ENCODE data around the gene HDAC7. TPM values are rescaled to one million over a fixed set of nuclear protein-coding genes. Genes with fewer than 3 reads are reported as not detected.
"Not testable (repeated sequence)": the region's sequence is repeated elsewhere in the genome, so short reads cannot be mapped to it uniquely, and the experiment has no call there.

HDAC7 gene
- polyA plus RNA-seq, 4 donors, result 76.1 to 96.1 (median 81.7) TPM

GRCh38 chr12:47850153-47851084 is 30.7 kb upstream of the HDAC7 start:
- no peak for DNase-seq (ENCODE audit: low read depth in 4 of 4, low spot score in 3 of 4)

DNA sequence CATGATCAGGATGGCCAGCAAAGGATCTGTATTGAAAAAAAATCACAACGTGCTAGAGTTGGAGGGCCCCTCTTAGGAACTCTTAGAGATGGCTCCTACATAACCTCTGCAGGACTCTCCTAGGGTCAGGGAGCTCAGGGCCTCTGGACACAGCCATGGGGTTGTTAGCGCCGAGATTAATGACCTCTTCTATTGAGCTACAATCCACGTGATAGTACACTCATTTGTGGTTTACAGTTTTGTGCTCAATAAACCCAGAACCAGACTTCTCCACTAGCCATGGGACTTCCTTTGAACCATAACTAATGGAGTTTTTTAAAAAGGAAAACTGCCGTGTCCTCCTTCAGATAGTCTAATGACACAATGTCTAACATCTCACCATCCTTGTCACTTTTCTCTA is 29.6 kb upstream of the HDAC7 start:
- no peak for DNase-seq (ENCODE audit: low read depth in 4 of 4, low spot score in 3 of 4)

DNA sequence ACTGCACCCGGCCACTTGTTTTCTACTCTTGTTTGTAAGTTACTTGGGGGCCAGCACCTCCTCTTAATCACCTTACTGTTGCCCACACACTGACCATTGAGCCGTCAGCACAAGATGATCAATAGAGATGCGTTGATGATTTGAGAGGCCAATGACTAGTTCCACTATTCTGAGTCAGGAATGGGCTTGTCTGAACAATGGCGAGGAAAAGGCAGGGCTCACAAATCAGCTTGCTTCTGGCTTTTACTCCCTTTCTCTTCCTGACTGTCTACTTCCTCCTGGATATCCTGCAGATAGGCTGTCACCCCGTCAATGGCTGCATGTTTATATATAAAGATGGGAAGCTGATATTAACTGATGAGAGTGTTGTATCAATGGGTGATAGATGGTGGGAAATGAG is 29.1 kb upstream of the HDAC7 start:
- DNase-seq (ENCODE audit: low read depth in 4 of 4, low spot score in 3 of 4), result no peak

DNA sequence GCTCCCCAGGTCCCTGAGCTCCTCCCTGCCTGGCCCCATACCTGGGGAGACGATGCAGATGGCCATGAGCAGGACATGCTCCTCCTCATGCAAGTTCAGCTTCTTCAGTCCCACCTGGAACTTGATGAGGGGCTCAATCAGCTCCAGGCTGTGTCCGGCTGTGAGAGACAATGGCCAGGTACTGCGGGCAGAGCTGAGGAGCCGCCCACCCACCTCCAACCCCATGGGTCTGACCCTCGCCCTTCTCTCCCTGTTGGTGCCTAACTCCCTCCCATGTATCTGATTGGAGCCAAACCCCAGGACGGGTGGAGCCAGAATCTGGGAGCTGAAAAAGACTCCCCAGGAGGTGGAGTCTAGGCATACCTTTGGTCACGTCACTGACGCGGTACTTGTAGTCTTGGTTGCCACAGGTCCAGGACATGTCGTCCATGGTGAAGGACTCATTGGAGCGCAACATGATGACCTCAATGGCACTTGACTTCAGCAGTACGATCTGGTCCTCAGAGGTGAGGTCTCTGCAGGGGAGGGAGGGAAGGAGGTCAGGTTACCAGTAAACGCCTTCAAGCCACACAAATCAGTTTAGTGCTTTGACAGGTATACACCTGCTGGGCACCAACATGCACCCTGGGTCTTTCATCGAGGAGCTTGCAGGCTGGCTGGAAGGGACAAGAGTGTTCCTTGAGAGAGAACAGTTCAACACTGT is 26.7 kb upstream of the HDAC7 start:
- no peak for DNase-seq (ENCODE audit: low read depth in 4 of 4, low spot score in 3 of 4)

DNA sequence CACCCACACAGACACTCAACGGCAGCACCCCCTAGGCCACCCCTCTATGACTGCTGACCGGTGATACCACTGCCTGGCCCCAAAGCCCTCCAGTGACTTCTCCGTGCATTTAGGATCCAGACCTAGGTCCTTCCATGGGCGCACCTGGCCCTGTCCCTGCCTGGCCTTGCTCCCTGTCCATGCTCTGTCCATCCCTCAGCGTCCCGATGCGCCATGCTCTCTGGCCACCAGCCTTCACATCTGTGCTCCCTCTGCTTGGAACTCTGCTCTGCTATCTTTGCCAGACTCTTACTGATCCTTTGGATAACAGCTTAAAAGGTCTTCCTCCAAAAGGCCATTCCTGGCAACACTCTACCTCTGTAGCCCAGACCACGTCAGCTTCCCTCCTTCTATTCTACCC is 25.4 kb upstream of the HDAC7 start:
- DNase-seq (ENCODE audit: low read depth in 4 of 4, low spot score in 3 of 4), result no peak

DNA sequence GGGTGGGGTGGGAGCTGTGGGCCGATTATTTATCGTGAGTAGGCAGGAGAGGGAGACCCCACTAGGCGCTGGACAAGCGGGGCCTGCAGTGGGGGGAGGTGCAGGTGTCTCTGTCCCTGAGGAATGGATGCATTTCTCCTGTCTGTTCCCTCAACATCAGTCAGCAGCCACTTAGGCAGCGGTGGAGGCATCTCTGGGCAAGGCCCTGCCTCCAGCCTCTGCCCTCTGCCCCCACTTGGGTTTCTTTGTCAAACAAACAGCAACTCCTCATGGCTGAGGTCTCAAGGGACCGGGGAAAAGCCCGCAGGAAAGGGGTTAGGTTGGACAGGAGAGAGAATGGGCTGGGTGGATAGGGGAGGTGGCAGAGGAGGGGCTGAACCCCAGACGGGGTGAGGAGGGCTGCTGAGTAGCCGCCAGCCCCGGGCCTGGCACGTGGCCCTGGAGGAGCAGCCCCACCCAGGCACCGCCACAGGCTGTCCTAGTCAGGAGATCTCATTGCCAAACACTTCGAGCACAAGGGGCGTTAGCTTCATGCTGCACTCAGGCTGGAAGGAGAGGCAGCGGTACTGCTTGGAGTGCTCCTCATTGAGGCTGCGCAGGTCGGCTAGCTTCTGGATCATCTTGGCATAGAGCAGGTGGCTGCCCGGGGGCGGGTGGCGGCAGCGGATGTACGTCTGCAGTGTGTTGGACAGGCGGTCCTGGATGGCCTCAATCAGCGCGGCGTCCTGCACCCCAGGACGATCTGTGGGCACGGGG is 24.7 kb upstream of the HDAC7 start:
- no peak for DNase-seq (ENCODE audit: low read depth in 4 of 4, low spot score in 3 of 4)

- no peak for DNase-seq (ENCODE audit: low read depth in 4 of 4, low spot score in 3 of 4)
Measured at GRCh38 chr12:47843226-47843980, 23.7 kb upstream of the HDAC7 start.

DNA sequence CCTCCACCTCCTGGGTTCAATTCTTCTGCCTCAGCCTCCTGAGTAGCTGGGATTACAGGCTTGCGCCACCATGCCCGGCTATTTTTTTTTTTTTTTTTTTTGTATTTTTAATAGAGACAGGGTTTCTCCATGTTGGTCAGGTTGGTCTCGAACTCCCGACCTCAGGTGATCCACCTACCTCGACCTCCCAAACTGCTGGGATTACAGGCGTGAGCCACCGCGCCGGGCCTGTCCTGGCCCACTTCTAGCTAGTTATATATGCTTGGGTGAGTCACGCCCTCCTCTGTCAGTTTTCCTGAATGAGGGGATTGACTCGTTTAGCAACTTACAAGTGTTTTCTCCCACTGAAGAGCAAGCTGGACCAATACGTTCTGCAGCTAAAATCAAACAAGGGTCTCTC is 22.8 kb upstream of the HDAC7 start:
- not testable (repeated sequence) for DNase-seq (ENCODE audit: low read depth in 4 of 4, low spot score in 3 of 4)

DNA sequence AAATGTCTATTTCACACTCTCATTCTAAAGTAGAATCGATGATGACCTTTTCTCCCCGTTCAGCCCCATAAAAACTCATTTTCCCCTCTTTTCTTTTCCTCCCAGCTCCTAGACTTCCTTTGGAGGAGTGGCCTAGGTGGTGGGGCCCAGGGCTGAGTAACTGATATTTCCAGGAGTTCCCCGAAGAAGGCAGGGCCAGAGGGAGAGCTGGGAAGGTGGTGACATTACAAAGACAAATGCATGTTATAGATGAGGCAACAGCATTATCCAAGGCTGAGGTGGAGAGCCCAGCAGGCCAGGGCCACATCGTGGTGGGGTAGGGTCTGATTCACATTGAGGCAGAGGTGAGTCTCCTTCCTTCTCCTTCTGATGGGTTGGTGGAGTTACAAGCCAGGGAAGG is 22.2 kb upstream of the HDAC7 start:
- DNase-seq (ENCODE audit: low read depth in 4 of 4, low spot score in 3 of 4), result no peak

DNA sequence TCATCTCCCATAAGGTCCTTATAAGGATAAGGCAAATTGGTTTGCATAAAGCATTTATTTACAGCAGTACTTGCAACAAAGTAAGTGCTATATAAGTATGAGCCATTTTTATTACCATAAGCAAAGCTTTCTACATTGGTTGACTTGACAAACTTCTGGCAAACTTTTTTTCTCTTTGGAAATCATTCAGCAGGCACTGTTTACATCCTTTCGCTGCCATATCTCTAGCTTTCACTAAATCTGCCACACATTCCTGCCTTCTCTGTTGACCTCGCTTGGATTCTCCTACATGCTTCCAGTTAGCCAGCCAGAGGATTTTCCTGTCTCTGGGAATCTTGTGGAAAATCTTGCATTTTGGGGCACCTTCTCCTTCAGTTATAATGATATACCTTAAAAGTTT is 21.8 kb upstream of the HDAC7 start:
- no peak for DNase-seq (ENCODE audit: low read depth in 4 of 4, low spot score in 3 of 4)

- DNase-seq (ENCODE audit: low read depth in 4 of 4, low spot score in 3 of 4), result no peak
Measured at GRCh38 chr12:47840571-47840970, 20.9 kb upstream of the HDAC7 start.

GRCh38 chr12:47839214-47839876 is 19.6 kb upstream of the HDAC7 start:
- no peak for DNase-seq (ENCODE audit: low read depth in 4 of 4, low spot score in 3 of 4)

DNA sequence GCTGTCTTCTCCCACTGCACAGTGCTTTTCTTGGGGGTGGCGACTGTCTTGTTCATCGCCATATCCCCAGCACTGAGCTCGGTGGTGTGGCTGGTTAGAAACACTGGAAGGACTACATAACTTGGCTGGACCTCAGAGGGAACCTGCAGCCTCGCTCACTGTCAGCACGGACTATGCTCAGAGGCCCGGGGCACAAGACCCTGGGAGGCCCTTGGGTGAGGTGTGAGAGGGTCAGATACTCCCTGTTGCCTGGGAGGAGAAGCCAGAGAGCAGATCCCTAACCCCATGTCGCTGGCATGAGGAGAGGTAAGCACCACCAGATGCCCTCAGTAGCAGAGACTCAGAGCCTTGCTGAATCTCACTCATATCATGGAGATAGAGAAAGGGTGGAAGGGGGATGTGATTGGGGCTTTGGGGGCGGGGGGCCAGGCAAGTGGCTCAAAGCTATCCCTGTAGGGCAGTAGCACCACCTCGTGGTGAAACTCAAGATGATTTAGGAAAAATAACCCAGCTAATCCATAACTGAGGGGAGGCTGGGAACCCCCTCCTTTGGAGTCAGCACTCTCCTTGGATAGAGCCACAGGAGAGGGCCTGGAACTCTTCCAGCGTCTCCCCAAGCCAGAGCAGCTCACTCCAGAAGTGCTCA is 18.7 kb upstream of the HDAC7 start:
- DNase-seq (ENCODE audit: low read depth in 4 of 4, low spot score in 3 of 4), result no peak

- no peak for DNase-seq (ENCODE audit: low read depth in 4 of 4, low spot score in 3 of 4)
Measured at GRCh38 chr12:47837190-47838171, 17.8 kb upstream of the HDAC7 start.

DNA sequence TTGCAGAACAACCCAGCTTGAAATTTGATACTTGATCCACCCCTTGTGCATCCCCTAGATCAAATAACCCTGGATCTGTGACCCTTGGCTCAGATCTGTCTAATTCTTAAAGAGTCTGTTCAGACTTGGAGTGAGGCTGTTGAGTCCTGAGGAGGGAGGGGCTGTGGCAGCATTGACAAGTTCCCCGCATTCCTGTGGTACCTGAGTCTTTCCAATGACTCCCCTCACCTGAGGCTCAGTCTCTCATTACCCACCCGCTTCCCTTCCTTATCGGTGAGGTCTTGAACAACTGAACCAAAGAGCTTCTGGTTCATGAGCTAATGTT is 16.1 kb upstream of the HDAC7 start:
- DNase-seq (ENCODE audit: low read depth in 4 of 4, low spot score in 3 of 4), result no peak

DNA sequence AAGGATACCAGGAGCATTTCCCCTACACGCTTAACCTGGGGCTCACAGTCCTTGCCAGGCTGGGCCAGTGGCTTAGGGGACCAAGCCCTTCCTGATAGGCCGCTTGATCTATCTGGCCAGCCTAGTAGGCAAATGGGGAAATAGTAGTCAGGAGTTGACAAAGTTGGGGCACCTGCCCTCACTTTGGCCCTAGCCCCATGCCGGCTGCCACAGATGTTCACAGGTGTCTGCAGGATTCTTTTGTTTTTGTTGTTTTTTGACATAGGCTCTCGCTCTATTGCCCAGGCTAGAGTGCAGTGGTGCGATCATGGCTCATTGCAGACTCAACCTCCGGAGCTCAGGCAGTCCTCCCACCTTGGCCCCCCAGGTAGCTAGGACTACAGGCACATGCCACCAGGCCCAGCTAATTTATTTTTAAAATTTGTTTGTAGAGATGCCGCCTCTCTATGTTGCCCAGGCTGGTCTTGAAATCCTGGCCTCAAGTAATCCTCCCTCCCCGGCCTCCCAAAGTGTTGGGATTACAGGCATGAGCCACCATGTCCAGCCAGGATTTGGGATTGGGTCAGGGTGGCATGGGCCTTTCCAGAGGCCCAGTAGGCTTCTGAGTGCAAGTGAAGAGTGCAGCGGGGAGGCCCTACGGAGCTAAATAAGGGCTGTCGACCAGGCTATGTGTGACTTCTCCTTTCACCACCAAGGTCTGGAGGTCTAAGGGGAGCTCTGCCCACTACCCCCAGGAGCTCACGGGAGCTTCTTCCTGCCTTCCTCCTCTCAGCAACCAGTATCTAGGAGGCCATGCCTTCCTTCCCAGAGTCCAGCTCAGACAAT is 15.5 kb upstream of the HDAC7 start:
- no peak for DNase-seq (ENCODE audit: low read depth in 4 of 4, low spot score in 3 of 4)

DNA sequence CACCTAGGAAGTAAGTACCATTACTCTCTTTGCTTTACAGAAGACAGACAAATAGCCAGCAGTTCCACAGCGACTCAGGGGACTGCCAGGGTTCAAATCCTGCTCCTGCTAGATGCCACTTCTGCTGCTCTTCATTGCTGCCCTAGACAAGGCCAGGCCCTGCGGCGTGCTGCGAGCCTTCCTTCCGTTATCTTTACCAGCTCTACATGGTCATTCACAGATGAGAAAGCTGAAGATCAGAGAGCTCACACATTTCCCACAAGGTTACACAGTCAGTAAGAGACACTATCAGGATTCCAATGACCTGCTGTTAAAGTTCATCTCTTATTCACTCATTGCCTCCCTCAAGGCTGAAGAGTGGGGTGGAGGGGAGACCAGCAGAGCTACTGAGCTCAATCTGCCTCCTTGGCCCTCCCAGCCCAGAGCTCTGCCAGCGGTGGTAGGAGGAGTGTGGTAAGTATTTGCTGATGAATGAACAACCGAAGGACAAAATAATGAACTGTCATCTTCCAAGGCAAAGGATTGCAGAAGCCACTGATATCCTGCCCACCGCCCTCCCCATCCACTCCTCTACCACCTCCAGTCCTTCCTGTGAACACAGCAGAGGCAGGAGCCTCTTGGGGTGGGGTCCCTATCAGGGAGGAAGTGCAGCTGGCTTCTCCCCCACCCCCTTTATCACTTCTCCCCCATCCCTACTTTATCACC is 14.6 kb upstream of the HDAC7 start:
- DNase-seq (ENCODE audit: low read depth in 4 of 4, low spot score in 3 of 4), result no peak
